H1 (cell line): ENCODE results near the gene BSN. TPM values are rescaled to one million over a fixed set of nuclear protein-coding genes. Genes with fewer than 3 reads are reported as not detected.

Experiments used
- ASH2L ChIP-seq: fragments of 200-600, 300-600 bp; sonication (generic); IDR thresholded peaks from one replicate; pipeline ENCODE4 v1.7.1; 2017; ENCODE audit warnings: low read length
- CHD2 ChIP-seq: IDR thresholded peaks from 2 replicates; pipeline ENCODE4 v1.6.1; 2012; ENCODE audit warnings: low read length, improper control_type of control experiment
- GABPA ChIP-seq: IDR thresholded peaks from 2 replicates; pipeline ENCODE4 v1.6.1; 2011; ENCODE audit warnings: mild to moderate bottlenecking, low read length, moderate library complexity, borderline replicate concordance; ENCODE audit not compliant: insufficient read depth
- TAF7 ChIP-seq: optimal IDR thresholded peaks from 2 replicates; pipeline ENCODE3; 2011; ENCODE audit warnings: low read depth, mild to moderate bottlenecking, inconsistent platforms, low read length, moderate library complexity, borderline replicate concordance
- YY1 ChIP-seq: IDR thresholded peaks from 2 replicates; pipeline ENCODE4 v1.6.1; 2011; ENCODE audit warnings: low read depth, mild to moderate bottlenecking, low read length
- polyA plus RNA-seq, 7 experiments: library from polyadenylated mRNA; depleted of rRNA in 3 of 7; stranded (reverse) in 5 of 7; unstranded in 2 of 7; fragments of >200 nt in 5 of 7; fragments of 200-250 nt in 2 of 7; gene quantifications; 1 replicate in 5 of 7; 2 replicates in 1 of 7; 4 replicates in 1 of 7; pipeline versions ENCODE4 v1.2.1 to v1.2.3, GENCODE V29; 2011 to 2013; ENCODE audit warnings: missing spikeins in 2 of 7, mixed read lengths in 2 of 7
- total RNA-seq: library from RNA; stranded (reverse); fragmentation: NEBNext Ultra II Directional; extraction: Animal tissue kit (Norgen Biotek cat#: 25700); gene quantifications from 2 replicates; pipeline ENCODE4 v1.2.1, GENCODE V29; 2021
- TF ChIP-seq, protein P1 (sequence below): fragments of 300-600 bp; sonication (generic); IDR thresholded peaks from 2 replicates; pipeline ENCODE4 v1.7.1; 2012; ENCODE audit warnings: low read length, moderate library complexity, mild to moderate bottlenecking, inconsistent platforms; ENCODE audit not compliant: insufficient replicate concordance

The BSN gene
- total and polyA plus RNA-seq, 2 of the 8 experiments (the other 6 are each of a cell fraction or from before 2014, with no cell fraction given), result 0.60 to 3.0 TPM

DNA sequence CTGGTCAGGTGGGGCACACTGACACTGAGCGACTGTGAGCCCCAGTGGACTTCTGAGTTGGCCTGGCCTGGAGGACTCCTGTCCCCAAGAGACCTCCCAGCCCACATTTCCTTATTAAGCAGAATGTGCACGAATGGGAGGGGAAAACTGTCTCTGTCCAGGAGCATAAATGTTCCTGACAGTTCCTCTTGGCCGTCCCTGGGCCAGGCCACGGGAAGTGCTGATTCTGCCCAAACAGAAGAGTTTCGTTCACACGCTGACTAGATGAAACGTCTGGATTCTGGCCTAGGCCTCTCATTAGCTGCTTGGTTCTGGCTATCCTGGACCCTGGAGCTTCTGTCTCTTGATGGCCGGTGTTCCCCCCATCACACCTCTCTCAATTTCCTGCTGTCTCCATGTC lies 90.4 kb downstream of the BSN start (continued):
- TF ChIP-seq, protein P1, sequence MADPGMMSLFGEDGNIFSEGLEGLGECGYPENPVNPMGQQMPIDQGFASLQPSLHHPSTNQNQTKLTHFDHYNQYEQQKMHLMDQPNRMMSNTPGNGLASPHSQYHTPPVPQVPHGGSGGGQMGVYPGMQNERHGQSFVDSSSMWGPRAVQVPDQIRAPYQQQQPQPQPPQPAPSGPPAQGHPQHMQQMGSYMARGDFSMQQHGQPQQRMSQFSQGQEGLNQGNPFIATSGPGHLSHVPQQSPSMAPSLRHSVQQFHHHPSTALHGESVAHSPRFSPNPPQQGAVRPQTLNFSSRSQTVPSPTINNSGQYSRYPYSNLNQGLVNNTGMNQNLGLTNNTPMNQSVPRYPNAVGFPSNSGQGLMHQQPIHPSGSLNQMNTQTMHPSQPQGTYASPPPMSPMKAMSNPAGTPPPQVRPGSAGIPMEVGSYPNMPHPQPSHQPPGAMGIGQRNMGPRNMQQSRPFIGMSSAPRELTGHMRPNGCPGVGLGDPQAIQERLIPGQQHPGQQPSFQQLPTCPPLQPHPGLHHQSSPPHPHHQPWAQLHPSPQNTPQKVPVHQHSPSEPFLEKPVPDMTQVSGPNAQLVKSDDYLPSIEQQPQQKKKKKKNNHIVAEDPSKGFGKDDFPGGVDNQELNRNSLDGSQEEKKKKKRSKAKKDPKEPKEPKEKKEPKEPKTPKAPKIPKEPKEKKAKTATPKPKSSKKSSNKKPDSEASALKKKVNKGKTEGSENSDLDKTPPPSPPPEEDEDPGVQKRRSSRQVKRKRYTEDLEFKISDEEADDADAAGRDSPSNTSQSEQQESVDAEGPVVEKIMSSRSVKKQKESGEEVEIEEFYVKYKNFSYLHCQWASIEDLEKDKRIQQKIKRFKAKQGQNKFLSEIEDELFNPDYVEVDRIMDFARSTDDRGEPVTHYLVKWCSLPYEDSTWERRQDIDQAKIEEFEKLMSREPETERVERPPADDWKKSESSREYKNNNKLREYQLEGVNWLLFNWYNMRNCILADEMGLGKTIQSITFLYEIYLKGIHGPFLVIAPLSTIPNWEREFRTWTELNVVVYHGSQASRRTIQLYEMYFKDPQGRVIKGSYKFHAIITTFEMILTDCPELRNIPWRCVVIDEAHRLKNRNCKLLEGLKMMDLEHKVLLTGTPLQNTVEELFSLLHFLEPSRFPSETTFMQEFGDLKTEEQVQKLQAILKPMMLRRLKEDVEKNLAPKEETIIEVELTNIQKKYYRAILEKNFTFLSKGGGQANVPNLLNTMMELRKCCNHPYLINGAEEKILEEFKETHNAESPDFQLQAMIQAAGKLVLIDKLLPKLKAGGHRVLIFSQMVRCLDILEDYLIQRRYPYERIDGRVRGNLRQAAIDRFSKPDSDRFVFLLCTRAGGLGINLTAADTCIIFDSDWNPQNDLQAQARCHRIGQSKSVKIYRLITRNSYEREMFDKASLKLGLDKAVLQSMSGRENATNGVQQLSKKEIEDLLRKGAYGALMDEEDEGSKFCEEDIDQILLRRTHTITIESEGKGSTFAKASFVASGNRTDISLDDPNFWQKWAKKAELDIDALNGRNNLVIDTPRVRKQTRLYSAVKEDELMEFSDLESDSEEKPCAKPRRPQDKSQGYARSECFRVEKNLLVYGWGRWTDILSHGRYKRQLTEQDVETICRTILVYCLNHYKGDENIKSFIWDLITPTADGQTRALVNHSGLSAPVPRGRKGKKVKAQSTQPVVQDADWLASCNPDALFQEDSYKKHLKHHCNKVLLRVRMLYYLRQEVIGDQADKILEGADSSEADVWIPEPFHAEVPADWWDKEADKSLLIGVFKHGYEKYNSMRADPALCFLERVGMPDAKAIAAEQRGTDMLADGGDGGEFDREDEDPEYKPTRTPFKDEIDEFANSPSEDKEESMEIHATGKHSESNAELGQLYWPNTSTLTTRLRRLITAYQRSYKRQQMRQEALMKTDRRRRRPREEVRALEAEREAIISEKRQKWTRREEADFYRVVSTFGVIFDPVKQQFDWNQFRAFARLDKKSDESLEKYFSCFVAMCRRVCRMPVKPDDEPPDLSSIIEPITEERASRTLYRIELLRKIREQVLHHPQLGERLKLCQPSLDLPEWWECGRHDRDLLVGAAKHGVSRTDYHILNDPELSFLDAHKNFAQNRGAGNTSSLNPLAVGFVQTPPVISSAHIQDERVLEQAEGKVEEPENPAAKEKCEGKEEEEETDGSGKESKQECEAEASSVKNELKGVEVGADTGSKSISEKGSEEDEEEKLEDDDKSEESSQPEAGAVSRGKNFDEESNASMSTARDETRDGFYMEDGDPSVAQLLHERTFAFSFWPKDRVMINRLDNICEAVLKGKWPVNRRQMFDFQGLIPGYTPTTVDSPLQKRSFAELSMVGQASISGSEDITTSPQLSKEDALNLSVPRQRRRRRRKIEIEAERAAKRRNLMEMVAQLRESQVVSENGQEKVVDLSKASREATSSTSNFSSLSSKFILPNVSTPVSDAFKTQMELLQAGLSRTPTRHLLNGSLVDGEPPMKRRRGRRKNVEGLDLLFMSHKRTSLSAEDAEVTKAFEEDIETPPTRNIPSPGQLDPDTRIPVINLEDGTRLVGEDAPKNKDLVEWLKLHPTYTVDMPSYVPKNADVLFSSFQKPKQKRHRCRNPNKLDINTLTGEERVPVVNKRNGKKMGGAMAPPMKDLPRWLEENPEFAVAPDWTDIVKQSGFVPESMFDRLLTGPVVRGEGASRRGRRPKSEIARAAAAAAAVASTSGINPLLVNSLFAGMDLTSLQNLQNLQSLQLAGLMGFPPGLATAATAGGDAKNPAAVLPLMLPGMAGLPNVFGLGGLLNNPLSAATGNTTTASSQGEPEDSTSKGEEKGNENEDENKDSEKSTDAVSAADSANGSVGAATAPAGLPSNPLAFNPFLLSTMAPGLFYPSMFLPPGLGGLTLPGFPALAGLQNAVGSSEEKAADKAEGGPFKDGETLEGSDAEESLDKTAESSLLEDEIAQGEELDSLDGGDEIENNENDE, result no peak
- TF ChIP-seq ASH2L, result no peak
- TF ChIP-seq YY1, result no peak
- no peak for TF ChIP-seq GABPA
- TF ChIP-seq CHD2, result no peak
- no peak for TF ChIP-seq TAF7
